ENCODE measurements around the gene SLC16A1.

Gene SLC16A1

GRCh38 chr1:112954945-112955772 is 837 bp downstream of the SLC16A1 start:
- H3K27me3 Mint-ChIP-seq = no peaks in the 10 kb centered on the region
- H3K9me3 Mint-ChIP-seq = no peaks in the 10 kb centered on the region
- H3K27ac Mint-ChIP-seq = peak overlapping the region; percentile 100
- peaks cover 61% of the 10 kb centered on the region for H3K36me3 Mint-ChIP-seq (ENCODE audit: low read depth)
- H3K4me1 Mint-ChIP-seq = peaks cover 63% of the 10 kb centered on the region
- peak overlapping the region; percentile 100 for H3K4me3 Mint-ChIP-seq
- ATAC-seq (peak; percentile 53), DNase-seq (peak; percentile 75)

GRCh38 chr1:112954017-112954650 is 1.9 kb downstream of the SLC16A1 start:
- Mint-ChIP-seq H3K4me1 (peaks cover 59% of the 10 kb centered on the region), H3K36me3 (ENCODE audit: low read depth) (peaks cover 59% of the 10 kb centered on the region), H3K27ac (peak overlapping the region; percentile 22)

GRCh38 chr1:112950426-112950825 is 5.6 kb downstream of the SLC16A1 start:
- H3K4me1 Mint-ChIP-seq = peaks cover 49% of the 10 kb centered on the region
- H3K27ac Mint-ChIP-seq = no peak overlapping the region
- ATAC-seq = no peak
- no peaks in the 10 kb centered on the region for H3K27me3 Mint-ChIP-seq
- H3K9me3 Mint-ChIP-seq = no peaks in the 10 kb centered on the region
- DNase-seq = no peak
- no peak overlapping the region for H3K4me3 Mint-ChIP-seq
- H3K36me3 Mint-ChIP-seq (ENCODE audit: low read depth) = peaks cover 55% of the 10 kb centered on the region

More at GRCh38 chr1:112954017-112954650, 1.9 kb downstream of the SLC16A1 start:
- Mint-ChIP-seq H3K4me3 (peak overlapping the region; percentile 100), H3K27me3 (no peaks in the 10 kb centered on the region), H3K9me3 (no peaks in the 10 kb centered on the region)
- DNase-seq (no peak), ATAC-seq (no peak)

GRCh38 chr1:112946683-112947082 is 9.3 kb downstream of the SLC16A1 start:
- Mint-ChIP-seq H3K4me1 (peaks cover 15% of the 10 kb centered on the region), H3K9me3 (no peaks in the 10 kb centered on the region), H3K27ac (no peak overlapping the region), H3K36me3 (ENCODE audit: low read depth) (peaks cover 35% of the 10 kb centered on the region), H3K27me3 (no peaks in the 10 kb centered on the region), H3K4me3 (no peak overlapping the region)
- no peak for ATAC-seq
- no peak for DNase-seq

GRCh38 chr1:112939810-112940209 is 16.2 kb downstream of the SLC16A1 start:
- H3K27me3 Mint-ChIP-seq = no peaks in the 10 kb centered on the region
- peaks cover 23% of the 10 kb centered on the region for H3K36me3 Mint-ChIP-seq (ENCODE audit: low read depth)
- ATAC-seq (no peak), DNase-seq (no peak)
- no peak overlapping the region for H3K4me3 Mint-ChIP-seq
- no peaks in the 10 kb centered on the region for H3K9me3 Mint-ChIP-seq
- H3K4me1 Mint-ChIP-seq = peaks cover 29% of the 10 kb centered on the region
- H3K27ac Mint-ChIP-seq = no peak overlapping the region

- no peaks in the 10 kb centered on the region for H3K9me3 Mint-ChIP-seq
- ATAC-seq = no peak
- no peak overlapping the region for H3K4me3 Mint-ChIP-seq
- H3K4me1 Mint-ChIP-seq = peaks cover 36% of the 10 kb centered on the region
- H3K27me3 Mint-ChIP-seq = no peaks in the 10 kb centered on the region
- no peak overlapping the region for H3K27ac Mint-ChIP-seq
- peaks cover 27% of the 10 kb centered on the region for H3K36me3 Mint-ChIP-seq (ENCODE audit: low read depth)
- DNase-seq = no peak
These were observed 17.8 kb downstream of the SLC16A1 start for GRCh38 chr1:112938210-112938609.

GRCh38 chr1:112937495-112937894 is 18.5 kb downstream of the SLC16A1 start:
- peaks cover 21% of the 10 kb centered on the region for H3K36me3 Mint-ChIP-seq (ENCODE audit: low read depth)
- ATAC-seq (no peak), DNase-seq (no peak)
- H3K4me1 Mint-ChIP-seq = peaks cover 36% of the 10 kb centered on the region
- no peaks in the 10 kb centered on the region for H3K27me3 Mint-ChIP-seq
- H3K4me3 Mint-ChIP-seq = no peak overlapping the region
- H3K9me3 Mint-ChIP-seq = no peaks in the 10 kb centered on the region
- no peak overlapping the region for H3K27ac Mint-ChIP-seq

GRCh38 chr1:112937070-112937469 is 18.9 kb downstream of the SLC16A1 start:
- Mint-ChIP-seq H3K4me1 (peaks cover 36% of the 10 kb centered on the region), H3K36me3 (ENCODE audit: low read depth) (peaks cover 21% of the 10 kb centered on the region), H3K27ac (no peak overlapping the region), H3K4me3 (no peak overlapping the region), H3K9me3 (no peaks in the 10 kb centered on the region), H3K27me3 (no peaks in the 10 kb centered on the region)
- no peak for ATAC-seq
- DNase-seq = no peak

- Mint-ChIP-seq H3K9me3 (no peaks in the 10 kb centered on the region), H3K4me3 (no peak overlapping the region), H3K4me1 (peaks cover 36% of the 10 kb centered on the region), H3K36me3 (ENCODE audit: low read depth) (peaks cover 18% of the 10 kb centered on the region), H3K27ac (peak overlapping the region; percentile 72), H3K27me3 (no peaks in the 10 kb centered on the region)
- DNase-seq (no peak), ATAC-seq (peak; percentile 69)
These were observed 20.4 kb downstream of the SLC16A1 start for GRCh38 chr1:112935461-112936111.

- H3K36me3 Mint-ChIP-seq (ENCODE audit: low read depth) = peaks cover 18% of the 10 kb centered on the region
- peaks cover 36% of the 10 kb centered on the region for H3K4me1 Mint-ChIP-seq
- peak overlapping the region; percentile 56 for H3K27ac Mint-ChIP-seq
- DNase-seq (no peak), ATAC-seq (no peak)
- no peak overlapping the region for H3K4me3 Mint-ChIP-seq
- H3K9me3 Mint-ChIP-seq = no peaks in the 10 kb centered on the region
- H3K27me3 Mint-ChIP-seq = no peaks in the 10 kb centered on the region
These were observed 21.4 kb downstream of the SLC16A1 start for GRCh38 chr1:112934577-112934976.

- H3K4me3 Mint-ChIP-seq = no peak overlapping the region
- H3K4me1 Mint-ChIP-seq = peaks cover 36% of the 10 kb centered on the region
- no peaks in the 10 kb centered on the region for H3K27me3 Mint-ChIP-seq
- ATAC-seq (no peak), DNase-seq (no peak)
- peaks cover 14% of the 10 kb centered on the region for H3K36me3 Mint-ChIP-seq (ENCODE audit: low read depth)
- peak overlapping the region; percentile 56 for H3K27ac Mint-ChIP-seq
- no peaks in the 10 kb centered on the region for H3K9me3 Mint-ChIP-seq
These were observed 22.0 kb downstream of the SLC16A1 start for GRCh38 chr1:112933820-112934571.

GRCh38 chr1:112929979-112930378 is 26.0 kb downstream of the SLC16A1 start:
- peaks cover 34% of the 10 kb centered on the region for H3K36me3 Mint-ChIP-seq (ENCODE audit: low read depth)
- DNase-seq (no peak), ATAC-seq (no peak)
- no peak overlapping the region for H3K27ac Mint-ChIP-seq
- no peak overlapping the region for H3K4me3 Mint-ChIP-seq
- no peaks in the 10 kb centered on the region for H3K27me3 Mint-ChIP-seq
- no peaks in the 10 kb centered on the region for H3K9me3 Mint-ChIP-seq
- peaks cover 9% of the 10 kb centered on the region for H3K4me1 Mint-ChIP-seq

- no peak overlapping the region for H3K27ac Mint-ChIP-seq
- H3K36me3 Mint-ChIP-seq (ENCODE audit: low read depth) = peaks cover 40% of the 10 kb centered on the region
- H3K9me3 Mint-ChIP-seq = no peaks in the 10 kb centered on the region
- H3K4me3 Mint-ChIP-seq = no peak overlapping the region
- DNase-seq (no peak), ATAC-seq (no peak)
- H3K27me3 Mint-ChIP-seq = no peaks in the 10 kb centered on the region
- H3K4me1 Mint-ChIP-seq = no peaks in the 10 kb centered on the region
These were observed 28.5 kb downstream of the SLC16A1 start for GRCh38 chr1:112927462-112927990.

- H3K27me3 Mint-ChIP-seq = no peaks in the 10 kb centered on the region
- H3K9me3 Mint-ChIP-seq = no peaks in the 10 kb centered on the region
- no peak overlapping the region for H3K27ac Mint-ChIP-seq
- H3K4me1 Mint-ChIP-seq = no peaks in the 10 kb centered on the region
- no peak for DNase-seq
- H3K36me3 Mint-ChIP-seq (ENCODE audit: low read depth) = peaks cover 42% of the 10 kb centered on the region
- no peak overlapping the region for H3K4me3 Mint-ChIP-seq
- ATAC-seq = no peak
These were observed 29.1 kb downstream of the SLC16A1 start for GRCh38 chr1:112926858-112927257.
